A673 (cell line): ENCODE data around the gene HOXC5. TPM values are rescaled to one million over a fixed set of nuclear protein-coding genes. Genes with fewer than 3 reads are reported as not detected.

Experiments used
- BruUV-seq: library from RNA; stranded (reverse); fragments of 400-500 nt; replicated peaks from 2 replicates; lab custom pipeline; 2021; lab: Mats Ljungman, UMichigan
- CTCF ChIA-PET: fragments of 300-600 bp; sonication (Branson Sonifier 250); formaldehyde crosslinking; loops from one replicate; lab custom pipeline; 2022; ENCODE audit warnings: antibody characterized with exemption; lab: Charles Lee
- POLR2A ChIA-PET: fragments of 300-600 bp; sonication (Branson Sonifier 250); formaldehyde crosslinking; loops from one replicate; lab custom pipeline; 2022; ENCODE audit warnings: antibody characterized with exemption; ENCODE audit not compliant: low non-redundant PET; lab: Charles Lee
- DNase-seq: peaks from one replicate; pipeline ENCODE4 v3.0.0-alpha.2; 2015; ENCODE audit warnings: low spot score
- H3K27ac ChIP-seq: fragments of 200-600 bp; sonication (generic); 2 replicates; pipeline ENCODE4 v1.5.1; 2016; ENCODE audit warnings: mixed run types, low read depth, mild to moderate bottlenecking, mixed read lengths, antibody characterized with exemption, low read length; ENCODE audit not compliant: poor library complexity, severe bottlenecking
- H3K27me3 ChIP-seq: fragments of 200-600 bp; sonication (generic); replicated peaks from 2 replicates; pipeline ENCODE4 v1.6.1; 2017; ENCODE audit warnings: mixed run types, low read depth, mild to moderate bottlenecking, mixed read lengths, antibody characterized with exemption, low read length; ENCODE audit not compliant: insufficient read depth, poor library complexity
- H3K36me3 ChIP-seq: fragments of 200-600 bp; sonication (generic); 2 replicates; pipeline ENCODE4 v1.6.1; 2016; ENCODE audit warnings: mixed run types, mild to moderate bottlenecking, mixed read lengths, antibody characterized with exemption, low read length; ENCODE audit not compliant: insufficient read depth, poor library complexity, severe bottlenecking
- H3K4me1 ChIP-seq: fragments of 200-600 bp; sonication (generic); 2 replicates; pipeline ENCODE4 v1.6.1; 2017; ENCODE audit warnings: mixed run types, mild to moderate bottlenecking, mixed read lengths, antibody characterized with exemption, low read length; ENCODE audit not compliant: insufficient read depth, poor library complexity, severe bottlenecking
- H3K4me3 ChIP-seq: fragments of 200-600 bp; sonication (generic); 2 replicates; pipeline ENCODE4 v1.5.1; 2016; ENCODE audit warnings: low read depth, mixed run types, mild to moderate bottlenecking, mixed read lengths, low read length; ENCODE audit not compliant: poor library complexity, severe bottlenecking
- H3K9me3 ChIP-seq: fragments of 200-600 bp; sonication (generic); 2 replicates; pipeline ENCODE4 v1.6.1; 2016; ENCODE audit warnings: mixed run types, low read depth, mild to moderate bottlenecking, mixed read lengths, antibody characterized with exemption, low read length; ENCODE audit not compliant: poor library complexity, severe bottlenecking
- CTCF ChIP-seq: fragments of 300-800, 200-600 bp; sonication (generic); conservative IDR thresholded peaks from 2 replicates; pipeline ENCODE4 v1.5.1; 2017; ENCODE audit warnings: low read depth, mild to moderate bottlenecking, antibody characterized with exemption, low read length, moderate library complexity, mixed read lengths
- EZH2 ChIP-seq: fragments of 200-600 bp; sonication (generic); IDR thresholded peaks from 2 replicates; pipeline ENCODE4 v1.6.1; 2017; ENCODE audit warnings: borderline replicate concordance, low read depth, mild to moderate bottlenecking, mixed read lengths, antibody characterized with exemption, low read length; ENCODE audit not compliant: poor library complexity, severe bottlenecking
- intact Hi-C: fragments of 100-400 bp; cut with micrococcal nuclease; formaldehyde crosslinking; loops from one replicate; pipeline ENCODE4 v1.10.0; 2022; ENCODE audit not compliant: unreplicated experiment
- total RNA-seq: library from RNA; stranded (reverse); gene quantifications from 2 replicates; pipeline ENCODE4 v1.2.3, GENCODE V29; 2021

HOXC5 gene
- total RNA-seq, 1 experiment from 2014 or later: 1.9 TPM

GRCh38 chr12:54035568-54036264 lies 2.9 kb downstream of the HOXC5 start:
- Histone ChIP-seq H3K36me3 (peaks cover 1% of the 10 kb centered on the region), H3K9me3 (no peaks in the 10 kb centered on the region), H3K27ac (no peak overlapping the region), H3K4me1 (peaks cover 34% of the 10 kb centered on the region), H3K4me3 (no peak overlapping the region), H3K27me3 (no peaks in the 10 kb centered on the region)
- POLR2A ChIA-PET: interaction anchor here (0.5 kb wide), 1 partner anchor 23 kb away, joined by 4 read pairs; no protein-coding TSS in a partner anchor
- TF ChIP-seq CTCF (no peak), EZH2 (no peak)
- DNase-seq: no peak
- no TSS peak for BruUV-seq
- CTCF ChIA-PET: no interaction called here
- intact Hi-C loops: no loop called here

- CTCF ChIA-PET: interaction anchor here (0.6 to 1.0 kb wide), 2 partner anchors 31 to 167 kb away, joined by 3 read pairs; no protein-coding TSS in a partner anchor
- peak; percentile 73 for DNase-seq
- Histone ChIP-seq H3K27me3 (no peaks in the 10 kb centered on the region), H3K4me3 (no peak overlapping the region), H3K36me3 (no peaks in the 10 kb centered on the region), H3K9me3 (no peaks in the 10 kb centered on the region), H3K4me1 (peaks cover 34% of the 10 kb centered on the region), H3K27ac (no peak overlapping the region)
- no TSS peak for BruUV-seq
- POLR2A ChIA-PET: no interaction called here
- intact Hi-C loops: no loop called here
- TF ChIP-seq CTCF (no peak), EZH2 (no peak)
Observed at GRCh38 chr12:54036620-54037359, 3.9 kb downstream of the HOXC5 start.

GRCh38 chr12:54037360-54038283 lies 4.8 kb downstream of the HOXC5 start:
- H3K27ac ChIP-seq: no peak overlapping the region

More at GRCh38 chr12:54037360-54038283, 4.8 kb downstream of the HOXC5 start:
- no peak for DNase-seq
- TF ChIP-seq CTCF (no peak), EZH2 (no peak)
- BruUV-seq: no TSS peak
- Histone ChIP-seq H3K36me3 (no peaks in the 10 kb centered on the region), H3K9me3 (no peaks in the 10 kb centered on the region), H3K4me1 (peaks cover 34% of the 10 kb centered on the region), H3K27me3 (no peaks in the 10 kb centered on the region), H3K4me3 (no peak overlapping the region)
- intact Hi-C loops: no loop called here
- POLR2A ChIA-PET: no interaction called here
- CTCF ChIA-PET: interaction anchor here (0.6 to 1.0 kb wide), 2 partner anchors 32 to 167 kb away, joined by 3 read pairs; no protein-coding TSS in a partner anchor
